22Rv1 (cell line): ENCODE measurements around the gene CMSS1.

Experiments
- H3K27ac ChIP-seq: fragments of 450-650 bp; 2 replicates; pipeline ENCODE4 v1.5.1; 2017
- CTCF ChIP-seq: fragments of 450-650 bp; IDR thresholded peaks from 2 replicates; pipeline ENCODE4 v1.5.1; 2017; ENCODE audit warnings: mild to moderate bottlenecking
- ZFX ChIP-seq: fragments of 450-650 bp; IDR thresholded peaks from 2 replicates; pipeline ENCODE4 v1.6.1; 2017; ENCODE audit warnings: antibody characterized with exemption, borderline replicate concordance

CMSS1 gene

GRCh38 chr3:99933971-99934750 is 116.5 kb downstream of the CMSS1 start:
- no peak for TF ChIP-seq CTCF
- no peak for TF ChIP-seq ZFX
- no peak overlapping the region for H3K27ac ChIP-seq

DNA sequence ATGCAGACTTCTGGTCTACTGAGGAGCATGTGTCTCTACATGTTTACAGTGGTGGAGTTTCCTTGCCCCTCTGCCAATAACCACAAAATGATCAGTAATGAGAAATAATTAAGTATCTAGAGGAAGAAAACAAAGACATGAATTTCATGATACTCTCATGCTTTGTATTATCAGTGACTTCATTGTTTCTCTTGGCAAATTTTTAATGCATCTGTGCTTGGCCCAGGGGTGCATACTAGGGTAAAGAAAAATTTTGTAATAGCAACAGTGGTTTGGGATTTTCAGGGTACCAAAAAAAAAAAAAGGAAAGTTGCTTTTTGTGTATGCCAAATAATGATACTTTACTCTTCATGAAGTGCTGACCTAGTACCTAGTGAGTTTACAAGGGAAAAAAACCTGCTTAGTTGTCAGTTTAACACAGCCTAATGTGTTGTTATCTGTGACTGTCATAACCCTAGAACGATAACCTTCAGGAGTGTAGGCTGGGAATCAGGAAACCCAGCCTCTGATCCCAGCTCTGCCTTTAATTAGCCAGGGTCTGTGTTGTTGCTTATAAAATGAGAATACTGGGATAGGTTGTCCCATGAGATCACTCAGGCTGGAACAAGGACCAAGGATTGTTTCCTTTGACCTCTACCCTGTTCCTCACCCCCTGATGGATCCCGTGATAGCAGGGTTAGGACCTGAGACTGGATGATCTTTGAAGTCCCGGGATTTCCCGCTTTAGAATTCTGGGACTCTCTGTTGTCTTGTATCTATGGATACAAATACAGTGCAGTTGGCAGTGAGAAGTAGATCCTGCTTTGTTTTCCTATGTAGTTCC is 117.5 kb downstream of the CMSS1 start:
- TF ChIP-seq ZFX: no peak
- no peak for TF ChIP-seq CTCF
- H3K27ac ChIP-seq: no peak overlapping the region

DNA sequence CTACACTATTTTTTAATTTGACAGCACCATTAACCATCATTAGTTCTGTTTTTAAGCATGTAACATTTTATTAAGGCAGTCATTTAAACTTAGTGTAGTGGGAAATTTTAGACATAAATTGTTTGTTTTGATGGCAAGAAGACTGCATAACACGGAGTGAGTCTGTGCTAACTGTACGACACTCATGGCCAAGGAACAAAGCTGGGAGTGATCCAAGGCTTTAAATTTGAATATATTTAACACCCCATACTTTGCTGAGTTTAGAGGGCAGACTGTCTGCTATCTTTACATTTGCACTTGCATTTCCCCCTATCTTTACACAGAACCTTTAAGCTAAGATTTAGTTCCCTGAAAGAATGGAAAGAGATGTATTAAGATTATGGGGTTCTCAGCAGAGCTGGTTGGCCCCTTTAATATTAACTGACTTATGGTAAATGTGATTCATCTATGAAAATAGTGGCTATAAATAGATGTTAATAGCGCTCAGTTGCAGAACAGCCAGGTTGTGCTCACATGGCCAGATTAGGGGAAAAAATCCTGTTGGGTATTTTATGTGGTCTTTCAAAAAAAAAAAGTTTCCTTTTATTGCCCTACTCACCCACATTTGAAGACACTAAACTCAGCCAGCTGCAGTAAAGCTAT is 120.7 kb downstream of the CMSS1 start:
- H3K27ac ChIP-seq: no peak overlapping the region
- TF ChIP-seq ZFX: no peak
- TF ChIP-seq CTCF: no peak

DNA sequence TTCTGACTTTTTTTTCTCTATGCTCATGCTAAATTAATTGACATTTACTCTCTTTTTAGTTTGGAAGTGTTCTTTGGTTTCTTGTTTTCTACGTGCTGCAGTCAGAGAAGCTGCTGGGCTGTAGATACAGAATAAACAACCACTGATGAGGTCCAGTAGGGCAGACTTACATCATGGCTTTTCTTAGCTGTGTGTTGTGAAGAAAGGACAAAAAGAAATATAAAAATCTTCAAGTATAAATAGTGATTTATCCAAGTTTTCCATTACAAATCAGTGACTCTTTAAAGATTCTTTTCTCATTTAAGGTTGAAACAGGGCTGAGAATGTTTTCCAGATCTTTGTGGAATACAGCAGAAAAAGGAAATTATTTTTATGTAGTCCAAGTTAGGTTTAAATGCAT is 122.2 kb downstream of the CMSS1 start:
- no peak overlapping the region for H3K27ac ChIP-seq
- TF ChIP-seq CTCF: no peak
- no peak for TF ChIP-seq ZFX

GRCh38 chr3:99940350-99940749 is 122.7 kb downstream of the CMSS1 start:
- no peak for TF ChIP-seq ZFX
- no peak for TF ChIP-seq CTCF
- no peak overlapping the region for H3K27ac ChIP-seq

- H3K27ac ChIP-seq: no peak overlapping the region
- TF ChIP-seq CTCF (no peak), ZFX (no peak)
These were observed 123.5 kb downstream of the CMSS1 start for GRCh38 chr3:99941211-99941610.
